ENCODE data around the gene SIGLEC6.

DNA sequence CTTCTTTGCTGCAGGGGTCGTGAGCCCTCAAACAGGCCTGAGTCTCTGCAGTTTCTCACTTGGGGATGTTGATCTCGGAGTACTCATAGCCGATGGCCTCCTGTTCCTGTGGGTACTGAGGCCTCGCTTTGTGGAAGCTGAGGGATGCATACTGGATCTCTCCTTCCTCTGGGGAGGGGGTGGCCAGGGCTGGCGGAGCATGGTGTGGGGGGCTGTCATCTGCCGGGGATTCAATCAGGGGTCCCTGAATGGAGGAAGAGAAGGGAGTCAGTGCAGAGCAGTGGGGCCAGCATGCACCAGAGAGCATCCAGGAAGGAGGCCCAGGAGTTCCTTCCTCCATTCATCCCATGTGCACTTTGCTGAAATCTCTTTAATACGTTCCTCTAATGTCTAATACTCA is 39.9 kb downstream of the SIGLEC6 start:
- TF ChIP-seq, protein P1, sequence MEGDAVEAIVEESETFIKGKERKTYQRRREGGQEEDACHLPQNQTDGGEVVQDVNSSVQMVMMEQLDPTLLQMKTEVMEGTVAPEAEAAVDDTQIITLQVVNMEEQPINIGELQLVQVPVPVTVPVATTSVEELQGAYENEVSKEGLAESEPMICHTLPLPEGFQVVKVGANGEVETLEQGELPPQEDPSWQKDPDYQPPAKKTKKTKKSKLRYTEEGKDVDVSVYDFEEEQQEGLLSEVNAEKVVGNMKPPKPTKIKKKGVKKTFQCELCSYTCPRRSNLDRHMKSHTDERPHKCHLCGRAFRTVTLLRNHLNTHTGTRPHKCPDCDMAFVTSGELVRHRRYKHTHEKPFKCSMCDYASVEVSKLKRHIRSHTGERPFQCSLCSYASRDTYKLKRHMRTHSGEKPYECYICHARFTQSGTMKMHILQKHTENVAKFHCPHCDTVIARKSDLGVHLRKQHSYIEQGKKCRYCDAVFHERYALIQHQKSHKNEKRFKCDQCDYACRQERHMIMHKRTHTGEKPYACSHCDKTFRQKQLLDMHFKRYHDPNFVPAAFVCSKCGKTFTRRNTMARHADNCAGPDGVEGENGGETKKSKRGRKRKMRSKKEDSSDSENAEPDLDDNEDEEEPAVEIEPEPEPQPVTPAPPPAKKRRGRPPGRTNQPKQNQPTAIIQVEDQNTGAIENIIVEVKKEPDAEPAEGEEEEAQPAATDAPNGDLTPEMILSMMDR (IDR thresholded peaks at IDR 0.05): no peak
- no peak for TF ChIP-seq POLR2A (IDR thresholded peaks at IDR 0.05)

Measured in body of pancreas (tissue), 4 donors.